GM12891 (cell line): ENCODE results near the gene ADCY5.

ENCODE experiments used
- DNase-seq: peaks from one replicate; pipeline ENCODE4 v3.0.0; 2011; ENCODE audit warnings: low spot score; ENCODE audit not compliant: insufficient read length
- FAIRE-seq: peaks from 2 replicates; lab custom pipeline; 2011; peaks lifted over from hg19 to GRCh38; lab: Jason Lieb, UNC
- PAX5 ChIP-seq: IDR thresholded peaks from 2 replicates; pipeline ENCODE4 v1.6.1; 2011; ENCODE audit warnings: low read length, moderate library complexity, mild to moderate bottlenecking; ENCODE audit not compliant: insufficient read depth, severe bottlenecking
- POLR2A ChIP-seq: IDR thresholded peaks from 2 replicates; pipeline ENCODE4 v1.6.1; 2011; ENCODE audit warnings: low read depth, low read length, control low read depth
- POLR2AphosphoS5 ChIP-seq: IDR thresholded peaks from 2 replicates; pipeline ENCODE4 v1.6.1; 2011; ENCODE audit warnings: low read depth, low read length, control low read depth
- POU2F2 ChIP-seq: IDR thresholded peaks from 2 replicates; pipeline ENCODE4 v1.6.1; 2011; ENCODE audit warnings: low read depth, mild to moderate bottlenecking, control low read depth, low read length, moderate library complexity
- SPI1 ChIP-seq: IDR thresholded peaks from 2 replicates; pipeline ENCODE4 v1.6.1; 2011; ENCODE audit warnings: low read depth, low read length, control low read depth
- TAF1 ChIP-seq: IDR thresholded peaks from 2 replicates; pipeline ENCODE4 v1.6.1; 2011; ENCODE audit warnings: low read depth, low read length, control low read depth

ADCY5 gene

GRCh38 chr3:123340336-123340735 is 108.6 kb downstream of the ADCY5 start:
- TF ChIP-seq SPI1 (no peak), POLR2AphosphoS5 (no peak), TAF1 (no peak), POU2F2 (no peak), POLR2A (no peak), PAX5 (no peak)
- FAIRE-seq (no peak), DNase-seq (no peak)

GRCh38 chr3:123339302-123339701 is 109.6 kb downstream of the ADCY5 start:
- no peak for DNase-seq
- no peak for TF ChIP-seq POLR2A
- no peak for TF ChIP-seq PAX5
- no peak for TF ChIP-seq TAF1
- no peak for TF ChIP-seq SPI1
- TF ChIP-seq POLR2AphosphoS5 = no peak
- TF ChIP-seq POU2F2 = no peak
- no peak for FAIRE-seq

- TF ChIP-seq PAX5 (no peak), SPI1 (no peak), POLR2AphosphoS5 (no peak), POU2F2 (no peak), POLR2A (no peak), TAF1 (no peak)
- FAIRE-seq (no peak), DNase-seq (no peak)
These were observed 110.2 kb downstream of the ADCY5 start for GRCh38 chr3:123338620-123339061.

- FAIRE-seq (no peak), DNase-seq (no peak)
- TF ChIP-seq SPI1 = no peak
- no peak for TF ChIP-seq POLR2AphosphoS5
- TF ChIP-seq POU2F2 = no peak
- no peak for TF ChIP-seq PAX5
- no peak for TF ChIP-seq POLR2A
- no peak for TF ChIP-seq TAF1
These were observed 110.8 kb downstream of the ADCY5 start for GRCh38 chr3:123337948-123338619.

- TF ChIP-seq SPI1 (no peak), POLR2AphosphoS5 (no peak), PAX5 (no peak), POU2F2 (no peak), POLR2A (no peak)
- FAIRE-seq = no peak
These were observed 111.7 kb downstream of the ADCY5 start for GRCh38 chr3:123337226-123337625.

GRCh38 chr3:123336441-123336851 is 112.4 kb downstream of the ADCY5 start:
- DNase-seq = no peak
- FAIRE-seq = no peak
- TF ChIP-seq POLR2AphosphoS5 = no peak
- TF ChIP-seq TAF1 = no peak
- TF ChIP-seq POU2F2 = no peak
- no peak for TF ChIP-seq PAX5
- no peak for TF ChIP-seq SPI1
- TF ChIP-seq POLR2A = no peak

More at GRCh38 chr3:123337226-123337625, 111.7 kb downstream of the ADCY5 start:
- no peak for DNase-seq

GRCh38 chr3:123336001-123336400 is 112.9 kb downstream of the ADCY5 start:
- no peak for FAIRE-seq
- TF ChIP-seq SPI1 = no peak
- TF ChIP-seq PAX5 = no peak
- no peak for TF ChIP-seq POLR2AphosphoS5
- TF ChIP-seq POU2F2 = no peak
- no peak for TF ChIP-seq POLR2A
- no peak for DNase-seq

- TF ChIP-seq PAX5 (no peak), POU2F2 (no peak), POLR2A (no peak), POLR2AphosphoS5 (no peak), TAF1 (no peak), SPI1 (no peak)
- DNase-seq = no peak
- FAIRE-seq = no peak
These were observed 113.8 kb downstream of the ADCY5 start for GRCh38 chr3:123335007-123335670.

- DNase-seq (no peak), FAIRE-seq (no peak)
- TF ChIP-seq SPI1 (no peak), POU2F2 (no peak), TAF1 (no peak), POLR2AphosphoS5 (no peak), PAX5 (no peak), POLR2A (no peak)
These were observed 114.8 kb downstream of the ADCY5 start for GRCh38 chr3:123334056-123334455.

GRCh38 chr3:123333401-123333800 is 115.5 kb downstream of the ADCY5 start:
- DNase-seq = no peak
- FAIRE-seq = no peak
- no peak for TF ChIP-seq POLR2A
- TF ChIP-seq TAF1 = no peak
- no peak for TF ChIP-seq SPI1
- TF ChIP-seq POU2F2 = no peak
- TF ChIP-seq PAX5 = no peak
- no peak for TF ChIP-seq POLR2AphosphoS5
